Adrenal gland (tissue), 12 donors: ENCODE data around the gene FAM177B. TPM values are rescaled to one million over a fixed set of nuclear protein-coding genes. Genes with fewer than 3 reads are reported as not detected.

Source experiments
- DNase-seq, 7 donors: peaks; one replicate each; pipeline ENCODE4 v3.0.0-alpha.2; 2019 to 2020
- H3K27ac ChIP-seq, 5 donors: fragments of 200-600 bp; sonication (generic) in 4 of 5; 1 replicate in 3 of 5; 2 replicates in 2 of 5; pipeline versions ENCODE4 v1.5.1 to v1.8.0; 2016 to 2020; ENCODE audit warnings: mild to moderate bottlenecking in 1 of 5
- H3K27me3 ChIP-seq: fragments of 200-600 bp; 2 replicates; pipeline ENCODE4 v1.8.0; 2021
- H3K36me3 ChIP-seq, 2 donors: fragments of 200-600 bp; replicated peaks in 1 of 2; 1 replicate in 1 of 2; 2 replicates in 1 of 2; pipeline versions ENCODE4 v1.5.1 to v1.8.0; 2018 to 2022
- H3K4me1 ChIP-seq, 2 donors: fragments of 200-600 bp; replicated peaks in 1 of 2; 1 replicate in 1 of 2; 2 replicates in 1 of 2; pipeline versions ENCODE4 v1.5.1 to v1.8.0; 2018 to 2021
- H3K4me3 ChIP-seq, 4 donors: fragments of 200-600 bp; sonication (generic) in 3 of 4; one replicate each; pipeline ENCODE4 v1.5.1; 2016 to 2018
- H3K9me3 ChIP-seq, 3 donors: fragments of 200-600 bp; sonication (generic) in 1 of 3; replicated peaks in 1 of 3; 1 replicate in 2 of 3; 2 replicates in 1 of 3; pipeline versions ENCODE4 v1.5.1 to v1.8.0; 2016 to 2021
- POLR2A ChIP-seq, 2 donors: fragments of 450-650 bp; IDR thresholded peaks; one replicate each; pipeline ENCODE4 v1.6.1; 2017; ENCODE audit warnings: antibody characterized with exemption in 2 of 2, mild to moderate bottlenecking in 2 of 2, moderate library complexity in 1 of 2
- WGBS, 4 donors: extraction: QIAGEN DNeasy Blood & Tissue Kit in 2 of 4; methylation state at CpG; one replicate each; pipeline versions ENCODE4 v1.1.5 to v1.1.7; 2013 to 2017; 5-methylcytosine and 5-hydroxymethylcytosine counted together
- intact Hi-C, 2 donors: fragments of 100-400 bp; cut with DNase I; formaldehyde crosslinking; loops; one replicate each; pipeline versions ENCODE4 v1.14.1 to v1.15.0; 2022 to 2023
- polyA plus RNA-seq, 3 donors: library from polyadenylated mRNA; stranded (reverse); fragments of 200-250 nt in 2 of 3; fragments of 350-450 nt in 1 of 3; fragmentation: Illumina TruSeq in 1 of 3; extraction: RNeasy Lipid Tissue Mini Kit (QIAGEN cat#74804) in 1 of 3; gene quantifications; one replicate each; pipeline ENCODE4 v1.2.3, GENCODE V29; 2013 to 2014
- total RNA-seq, 9 donors: library from RNA; depleted of rRNA in 4 of 9; stranded (reverse); fragments of >200 nt in 4 of 9; fragments of 120-200 nt in 1 of 9; fragmentation: NEBNext Ultra II Directional in 1 of 9; extraction: Animal tissue kit (Norgen Biotek cat#: 25700) in 1 of 9; gene quantifications; one replicate each; pipeline versions ENCODE4 v1.1.0 to v1.2.4, GENCODE V29; 2013 to 2023
- TF ChIP-seq, protein P1 (sequence below), 6 experiments: fragments of 450-650 bp in 4 of 6; fragments of 200-600 bp in 2 of 6; sonication (generic) in 1 of 6; IDR thresholded peaks; 1 replicate in 5 of 6; 2 replicates in 1 of 6; pipeline versions ENCODE4 v1.5.1 to v1.8.0; 2016 to 2021; ENCODE audit warnings: antibody characterized with exemption in 6 of 6, mild to moderate bottlenecking in 2 of 6, moderate library complexity in 1 of 6
- donor health status: healthy with polysubstance abuse.
- donor health status: Bipolar disorder and iron deficiency.
- donor health status: DM: yes; HTN: yes; CAD: no.
- donor health status: DM: no; HTN: no; CAD: no.
- donor health status: DM: no; HTN: no; CAD: no.
- donor health status: DM: yes; HTN: yes; CAD: no.

The FAM177B gene
- total and polyA plus RNA-seq, 12 donors = 0.11 to 2.3 (median 1.5) TPM

DNA sequence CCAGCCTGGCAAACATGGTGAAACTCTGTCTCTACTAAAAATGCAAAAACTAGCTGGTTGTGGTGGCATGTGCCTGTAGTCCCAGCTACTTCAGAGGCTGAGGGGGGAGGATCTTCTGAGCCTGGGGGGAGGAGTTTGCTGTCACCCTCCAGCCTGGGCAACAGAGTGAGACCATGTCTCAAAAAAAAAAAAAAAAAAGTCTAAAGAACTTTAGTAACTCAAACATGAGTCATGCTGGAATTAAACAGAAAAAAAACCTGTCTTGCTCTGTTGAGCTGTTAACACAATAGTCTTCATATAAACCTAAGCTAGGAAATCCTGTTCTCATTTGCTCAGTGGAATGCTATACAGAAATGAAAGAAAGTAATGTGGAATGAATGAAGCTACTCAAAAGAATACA lies 61.1 kb downstream of the FAM177B start:
- Histone ChIP-seq H3K27ac (no peak overlapping the region), H3K4me3 (no peak overlapping the region), H3K4me1 (no peaks in the 10 kb centered on the region), H3K9me3 (no peaks in the 10 kb centered on the region), H3K27me3 (no peaks in the 10 kb centered on the region), H3K36me3 (no peaks in the 10 kb centered on the region)
- intact Hi-C loops = no loop called here
- TF ChIP-seq, protein P1, sequence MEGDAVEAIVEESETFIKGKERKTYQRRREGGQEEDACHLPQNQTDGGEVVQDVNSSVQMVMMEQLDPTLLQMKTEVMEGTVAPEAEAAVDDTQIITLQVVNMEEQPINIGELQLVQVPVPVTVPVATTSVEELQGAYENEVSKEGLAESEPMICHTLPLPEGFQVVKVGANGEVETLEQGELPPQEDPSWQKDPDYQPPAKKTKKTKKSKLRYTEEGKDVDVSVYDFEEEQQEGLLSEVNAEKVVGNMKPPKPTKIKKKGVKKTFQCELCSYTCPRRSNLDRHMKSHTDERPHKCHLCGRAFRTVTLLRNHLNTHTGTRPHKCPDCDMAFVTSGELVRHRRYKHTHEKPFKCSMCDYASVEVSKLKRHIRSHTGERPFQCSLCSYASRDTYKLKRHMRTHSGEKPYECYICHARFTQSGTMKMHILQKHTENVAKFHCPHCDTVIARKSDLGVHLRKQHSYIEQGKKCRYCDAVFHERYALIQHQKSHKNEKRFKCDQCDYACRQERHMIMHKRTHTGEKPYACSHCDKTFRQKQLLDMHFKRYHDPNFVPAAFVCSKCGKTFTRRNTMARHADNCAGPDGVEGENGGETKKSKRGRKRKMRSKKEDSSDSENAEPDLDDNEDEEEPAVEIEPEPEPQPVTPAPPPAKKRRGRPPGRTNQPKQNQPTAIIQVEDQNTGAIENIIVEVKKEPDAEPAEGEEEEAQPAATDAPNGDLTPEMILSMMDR (IDR thresholded peaks at IDR 0.05) = no peak
- no peak for TF ChIP-seq POLR2A (IDR thresholded peaks at IDR 0.05)
- DNase-seq = no peak

DNA sequence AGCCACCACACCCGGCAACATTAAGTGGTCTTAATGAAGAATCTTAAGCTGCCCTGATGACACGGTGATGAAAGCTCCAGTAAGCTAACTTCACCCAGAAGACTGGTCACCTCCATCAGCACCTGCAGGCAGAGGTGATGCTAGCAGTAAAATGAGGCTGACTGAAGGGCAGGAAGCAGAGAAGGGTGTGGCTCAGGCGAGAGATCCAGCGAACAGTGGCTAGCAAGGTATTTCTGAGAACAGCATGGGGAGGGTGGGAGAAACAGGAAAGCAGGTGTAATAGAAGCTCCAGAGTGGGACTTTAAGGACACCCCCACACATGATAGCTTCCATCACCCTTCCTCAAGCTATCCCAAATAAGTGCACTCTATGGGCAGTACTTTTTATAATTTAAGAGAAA lies 62.0 kb downstream of the FAM177B start:
- Histone ChIP-seq H3K4me3 (no peak overlapping the region), H3K4me1 (no peaks in the 10 kb centered on the region), H3K27me3 (no peaks in the 10 kb centered on the region), H3K27ac (no peak overlapping the region), H3K36me3 (no peaks in the 10 kb centered on the region), H3K9me3 (no peaks in the 10 kb centered on the region)
- WGBS, 4 donors = 77 to 92% (median 80%) methylated on average over 4 of the region's 4 CpGs
- TF ChIP-seq, protein P1 (IDR thresholded peaks at IDR 0.05) = no peak
- TF ChIP-seq POLR2A (IDR thresholded peaks at IDR 0.05) = no peak
- no peak for DNase-seq
- intact Hi-C loops = no loop called here

Other genes starting within 250 kb of the FAM177B start
- 1 to 10 TPM in 1 of 9 donors, under 1 TPM in 4, not detected in 4; 0.11 to 3.4 (median 0.18) TPM for gene HHIPL2, start 189.1 kb upstream of the FAM177B start, total RNA-seq
- 1 to 10 TPM in 2 of 3 donors, under 1 TPM in 1; 0.86 to 1.9 (median 1.7) TPM for gene HHIPL2, start 189.1 kb upstream of the FAM177B start, polyA plus RNA-seq
- gene TAF1A, start 147.3 kb upstream of the FAM177B start, total RNA-seq = 1 to 10 TPM; 1.6 to 9.6 (median 5.8) TPM
- 1 to 10 TPM; 1.4 to 6.6 (median 1.6) TPM for gene TAF1A, start 147.3 kb upstream of the FAM177B start, polyA plus RNA-seq
- gene MIA3, start 119.1 kb upstream of the FAM177B start, total RNA-seq = 100 to 1,000 TPM in 2 of 9 donors, 10 to 100 TPM in 7; 37.7 to 146 (median 71.2) TPM
- 100 to 1,000 TPM in 1 of 3 donors, 10 to 100 TPM in 2; 33.1 to 134 (median 45.2) TPM for gene MIA3, start 119.1 kb upstream of the FAM177B start, polyA plus RNA-seq
- gene AIDA, start 24.7 kb upstream of the FAM177B start, total RNA-seq = 10 to 100 TPM; 29.4 to 62.5 (median 48.7) TPM
- gene AIDA, start 24.7 kb upstream of the FAM177B start, polyA plus RNA-seq = 10 to 100 TPM; 34.1 to 72.0 (median 49.1) TPM
- gene BROX, start 24.6 kb upstream of the FAM177B start, total RNA-seq = 10 to 100 TPM; 39.3 to 81.3 (median 42.6) TPM
- gene BROX, start 24.6 kb upstream of the FAM177B start, polyA plus RNA-seq = 10 to 100 TPM; 14.1 to 29.4 (median 17.8) TPM
- 10 to 100 TPM; 13.3 to 25.4 (median 17.6) TPM for gene DISP1, start 77.8 kb downstream of the FAM177B start, total RNA-seq
- 10 to 100 TPM in 1 of 3 donors, 1 to 10 TPM in 2; 6.8 to 15.3 (median 7.3) TPM for gene DISP1, start 77.8 kb downstream of the FAM177B start, polyA plus RNA-seq